Natural killer cell (primary cell): Measurements from ENCODE around the gene BFSP1. TPM values are rescaled to one million over a fixed set of nuclear protein-coding genes. Genes with fewer than 3 reads are reported as not detected.
A peak's percentile ranks its signal among the peaks of the same experiment; 100 is the strongest.

ENCODE experiments used
- ATAC-seq, 3 donors: fragments of 150-1000 bp in 2 of 3; fragments of 200-7000 bp in 1 of 3; cut with Tn5 transposase; 1 replicate in 1 of 3; 2 replicates in 2 of 3; pipeline ENCODE4 v1.10.0; 2021; ENCODE audit warnings: mild to moderate bottlenecking in 2 of 3, moderate library complexity in 2 of 3
- DNase-seq, 2 donors: peaks; one replicate each; pipeline versions ENCODE4 v3.0.0 to v3.0.0-alpha.2; 2013 to 2021; ENCODE audit warnings: mixed read lengths in 1 of 2
- H3K27ac ChIP-seq: one replicate; pipeline ENCODE4 v1.5.1; 2013; ENCODE audit warnings: mild to moderate bottlenecking, low read length
- H3K27me3 ChIP-seq: one replicate; pipeline ENCODE4 v1.6.1; 2013; ENCODE audit warnings: low read length; ENCODE audit not compliant: control insufficient read depth, insufficient read depth
- H3K36me3 ChIP-seq: one replicate; pipeline ENCODE4 v1.6.1; 2013; ENCODE audit warnings: low read length; ENCODE audit not compliant: control insufficient read depth, insufficient read depth
- H3K4me1 ChIP-seq: one replicate; pipeline ENCODE4 v1.6.1; 2013; ENCODE audit warnings: low read length; ENCODE audit not compliant: control insufficient read depth, insufficient read depth
- H3K4me3 ChIP-seq: one replicate; pipeline ENCODE4 v1.5.1; 2013; ENCODE audit warnings: low read length
- H3K9me3 ChIP-seq: one replicate; pipeline ENCODE4 v1.6.1; 2013; ENCODE audit warnings: low read length; ENCODE audit not compliant: control insufficient read depth, insufficient read depth
- H3K27ac Mint-ChIP-seq, 2 donors: one replicate each; pipeline ENCODE4 v1.8.0; 2022; ENCODE audit warnings: mild to moderate bottlenecking in 2 of 2, mixed read lengths in 2 of 2, moderate library complexity in 1 of 2
- H3K27me3 Mint-ChIP-seq, 2 donors: one replicate each; pipeline ENCODE4 v1.8.0; 2022; ENCODE audit warnings: low read depth in 2 of 2, mixed read lengths in 2 of 2
- H3K36me3 Mint-ChIP-seq: one replicate; pipeline ENCODE4 v1.8.0; 2022; ENCODE audit warnings: mixed read lengths
- H3K4me1 Mint-ChIP-seq, 2 donors: one replicate each; pipeline ENCODE4 v1.8.0; 2022; ENCODE audit warnings: mixed read lengths in 2 of 2
- H3K4me3 Mint-ChIP-seq: one replicate; pipeline ENCODE4 v1.8.0; 2022; ENCODE audit warnings: mild to moderate bottlenecking, moderate library complexity, mixed read lengths
- H3K9me3 Mint-ChIP-seq, 2 donors: one replicate each; pipeline ENCODE4 v1.8.0; 2022; ENCODE audit warnings: mixed read lengths in 2 of 2
- WGBS: methylation state at CpG from one replicate; pipeline ENCODE4 v1.1.7; 2013; ENCODE audit warnings: missing lambda C conversion rate; ENCODE audit not compliant: insufficient coverage; 5-methylcytosine and 5-hydroxymethylcytosine counted together
- intact Hi-C: fragments of 100-400 bp; cut with micrococcal nuclease; formaldehyde crosslinking; loops from one replicate; pipeline ENCODE4 v1.14.2; 2022
- total RNA-seq, 4 donors: library from RNA; stranded (reverse); fragments of 120-200 nt in 1 of 4; gene quantifications; one replicate each; pipeline versions ENCODE4 v1.2.3 to v1.2.4, GENCODE V29; 2013 to 2022
- TF ChIP-seq, protein P1 (sequence below): fragments of 200-600 bp; IDR thresholded peaks from one replicate; pipeline ENCODE4 v1.8.0; 2022; ENCODE audit warnings: antibody characterized with exemption

BFSP1 gene
- total RNA-seq, 3 donors from 2014 or later (not counting 1 experiment from before 2014, with no cell fraction given) = 2.7 to 7.3 (median 3.7) TPM

DNA sequence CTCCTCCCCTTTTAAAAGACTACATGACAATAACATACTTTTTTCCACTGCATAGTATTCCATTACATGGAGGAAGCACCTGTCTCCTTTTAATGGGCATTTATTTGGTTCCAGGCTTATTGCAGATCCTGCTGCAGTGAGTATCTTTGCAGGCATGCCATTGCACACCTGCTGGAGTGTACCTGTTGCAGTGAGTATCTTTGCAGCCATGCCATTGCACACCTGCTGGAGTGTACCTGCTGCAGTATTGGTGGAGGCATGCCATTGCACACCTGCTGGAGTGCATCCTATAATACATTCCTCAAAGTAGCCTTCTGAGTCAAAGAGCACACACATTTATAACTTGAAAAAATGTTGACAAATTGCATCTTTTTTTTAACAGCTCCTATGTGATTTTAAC is 1.6 kb downstream of the BFSP1 start:
- no peak for ATAC-seq
- peaks cover 6% of the 10 kb centered on the region for H3K27me3 ChIP-seq

DNA sequence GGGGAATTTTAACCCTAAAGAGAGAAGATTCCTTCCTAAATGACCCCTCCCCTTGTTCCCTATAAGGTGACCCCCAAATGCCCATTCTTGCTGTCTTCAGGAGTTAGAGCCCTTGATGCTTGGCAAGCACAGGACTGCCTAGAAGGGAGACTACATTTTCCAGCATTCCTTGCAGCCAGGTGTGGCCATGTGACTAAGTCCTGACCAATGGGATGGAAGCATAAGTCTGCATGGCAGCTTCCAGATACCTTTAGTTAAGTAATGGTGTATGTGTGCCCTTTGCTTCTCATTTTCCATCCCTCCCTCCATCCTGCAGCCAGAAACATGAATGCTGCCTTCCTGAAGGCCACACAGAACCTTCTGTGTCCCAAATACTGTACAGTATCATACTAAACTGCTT is 5.5 kb downstream of the BFSP1 start:
- Histone ChIP-seq H3K27ac (no peak overlapping the region), H3K4me3 (no peak overlapping the region), H3K27me3 (peaks cover 2% of the 10 kb centered on the region), H3K4me1 (peaks cover 7% of the 10 kb centered on the region), H3K9me3 (no peaks in the 10 kb centered on the region), H3K36me3 (no peaks in the 10 kb centered on the region)
- TF ChIP-seq, protein P1, sequence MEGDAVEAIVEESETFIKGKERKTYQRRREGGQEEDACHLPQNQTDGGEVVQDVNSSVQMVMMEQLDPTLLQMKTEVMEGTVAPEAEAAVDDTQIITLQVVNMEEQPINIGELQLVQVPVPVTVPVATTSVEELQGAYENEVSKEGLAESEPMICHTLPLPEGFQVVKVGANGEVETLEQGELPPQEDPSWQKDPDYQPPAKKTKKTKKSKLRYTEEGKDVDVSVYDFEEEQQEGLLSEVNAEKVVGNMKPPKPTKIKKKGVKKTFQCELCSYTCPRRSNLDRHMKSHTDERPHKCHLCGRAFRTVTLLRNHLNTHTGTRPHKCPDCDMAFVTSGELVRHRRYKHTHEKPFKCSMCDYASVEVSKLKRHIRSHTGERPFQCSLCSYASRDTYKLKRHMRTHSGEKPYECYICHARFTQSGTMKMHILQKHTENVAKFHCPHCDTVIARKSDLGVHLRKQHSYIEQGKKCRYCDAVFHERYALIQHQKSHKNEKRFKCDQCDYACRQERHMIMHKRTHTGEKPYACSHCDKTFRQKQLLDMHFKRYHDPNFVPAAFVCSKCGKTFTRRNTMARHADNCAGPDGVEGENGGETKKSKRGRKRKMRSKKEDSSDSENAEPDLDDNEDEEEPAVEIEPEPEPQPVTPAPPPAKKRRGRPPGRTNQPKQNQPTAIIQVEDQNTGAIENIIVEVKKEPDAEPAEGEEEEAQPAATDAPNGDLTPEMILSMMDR = no peak
- DNase-seq = peak in 1 of 2 donors; percentile 58
- H3K4me1 Mint-ChIP-seq = peaks cover 15 to 18% of the 10 kb centered on the region in 2 donors
- no peaks in the 10 kb centered on the region for H3K9me3 Mint-ChIP-seq
- intact Hi-C loops = no loop called here
- H3K27me3 Mint-ChIP-seq = peaks cover 0 to 3% of the 10 kb centered on the region in 2 donors
- H3K27ac Mint-ChIP-seq = no peak overlapping the region
- peak in 1 of 3 donors; percentile 57 for ATAC-seq
- H3K36me3 Mint-ChIP-seq = no peaks in the 10 kb centered on the region
- H3K4me3 Mint-ChIP-seq = no peak overlapping the region

More for the DNA sequence above, 1.6 kb downstream of the BFSP1 start:
- TF ChIP-seq, protein P1 = no peak
- Mint-ChIP-seq H3K4me1 (peaks cover 33% of the 10 kb centered on the region in 2 donors), H3K36me3 (no peaks in the 10 kb centered on the region), H3K27me3 (peaks cover 0 to 3% of the 10 kb centered on the region in 2 donors), H3K27ac (peak overlapping the region in 1 of 2 donors; percentile 57), H3K9me3 (no peaks in the 10 kb centered on the region), H3K4me3 (peak overlapping the region; percentile 87)
- Histone ChIP-seq H3K27ac (no peak overlapping the region), H3K4me1 (peaks cover 24% of the 10 kb centered on the region), H3K4me3 (no peak overlapping the region), H3K36me3 (no peaks in the 10 kb centered on the region), H3K9me3 (no peaks in the 10 kb centered on the region)
- no peak for DNase-seq
- intact Hi-C loops = no loop called here

DNA sequence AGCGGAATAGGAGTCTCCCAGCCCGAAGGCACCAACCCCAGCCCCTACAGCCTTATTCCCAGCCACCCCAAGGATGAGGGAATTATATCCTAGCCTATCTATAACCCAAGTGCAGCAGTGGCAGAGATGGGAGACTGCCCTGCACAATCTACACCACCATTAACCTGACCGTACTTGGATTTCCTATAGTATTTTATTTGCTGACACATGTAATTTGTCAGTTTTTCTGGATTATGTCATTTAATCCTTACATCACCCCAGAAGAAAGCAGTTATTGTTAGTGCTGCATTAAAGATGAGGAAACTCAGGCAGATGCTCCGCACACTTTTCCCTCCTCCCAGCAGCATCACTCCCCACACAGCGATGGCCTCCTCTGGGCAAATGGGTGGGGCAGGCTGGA is 6.0 kb downstream of the BFSP1 start:
- peaks cover 0 to 3% of the 10 kb centered on the region in 2 donors for H3K27me3 Mint-ChIP-seq
- H3K9me3 Mint-ChIP-seq = no peaks in the 10 kb centered on the region
- Histone ChIP-seq H3K27ac (no peak overlapping the region), H3K27me3 (peaks cover 2% of the 10 kb centered on the region), H3K4me3 (no peak overlapping the region), H3K4me1 (peaks cover 3% of the 10 kb centered on the region), H3K36me3 (no peaks in the 10 kb centered on the region), H3K9me3 (no peaks in the 10 kb centered on the region)
- WGBS = 100% methylated on average over 4 of the region's 5 CpGs
- H3K4me1 Mint-ChIP-seq = peaks cover 14 to 17% of the 10 kb centered on the region in 2 donors
- no peaks in the 10 kb centered on the region for H3K36me3 Mint-ChIP-seq
- intact Hi-C loops = no loop called here
- ATAC-seq (no peak), DNase-seq (no peak)
- TF ChIP-seq, protein P1 = no peak
- no peak overlapping the region for H3K27ac Mint-ChIP-seq
- H3K4me3 Mint-ChIP-seq = no peak overlapping the region

DNA sequence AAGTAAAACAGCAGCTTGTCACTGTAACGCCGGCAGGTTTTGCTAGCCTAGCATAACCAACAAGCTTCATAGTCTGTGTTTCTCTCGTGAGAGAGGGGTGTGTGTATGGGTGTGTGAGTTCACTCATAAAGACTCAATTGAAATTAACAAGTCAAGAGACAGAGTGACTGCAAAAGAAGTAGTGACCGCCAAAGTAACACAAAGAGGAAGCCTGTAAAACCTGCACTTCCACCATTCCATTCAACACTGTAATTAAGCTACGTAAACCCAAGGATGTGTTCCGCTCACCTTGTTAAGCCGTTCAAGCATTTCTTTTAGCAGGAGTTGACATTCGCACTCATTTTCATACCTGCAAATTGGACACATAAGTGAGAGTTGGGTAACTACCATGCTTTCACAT is 6.6 kb downstream of the BFSP1 start:
- peaks cover 1% of the 10 kb centered on the region for H3K27me3 ChIP-seq
- ATAC-seq (no peak), DNase-seq (no peak)
- no peaks in the 10 kb centered on the region for H3K36me3 ChIP-seq
- no peaks in the 10 kb centered on the region for H3K36me3 Mint-ChIP-seq
- H3K4me1 ChIP-seq = no peaks in the 10 kb centered on the region
- H3K27me3 Mint-ChIP-seq = peaks cover 0 to 3% of the 10 kb centered on the region in 2 donors
- H3K4me3 Mint-ChIP-seq = no peak overlapping the region
- 95% methylated on average over 7 of the region's 8 CpGs for WGBS
- H3K27ac ChIP-seq = no peak overlapping the region
- no peak overlapping the region for H3K27ac Mint-ChIP-seq
- TF ChIP-seq, protein P1 = no peak
- peaks cover 8 to 11% of the 10 kb centered on the region in 2 donors for H3K4me1 Mint-ChIP-seq
- H3K4me3 ChIP-seq = no peak overlapping the region
- H3K9me3 ChIP-seq = no peaks in the 10 kb centered on the region
- intact Hi-C loops = no loop called here
- H3K9me3 Mint-ChIP-seq = no peaks in the 10 kb centered on the region
